Measurements from ENCODE around the gene SFXN5.
A peak's percentile ranks its signal among the peaks of the same experiment; 100 is the strongest.

Gene SFXN5

DNA sequence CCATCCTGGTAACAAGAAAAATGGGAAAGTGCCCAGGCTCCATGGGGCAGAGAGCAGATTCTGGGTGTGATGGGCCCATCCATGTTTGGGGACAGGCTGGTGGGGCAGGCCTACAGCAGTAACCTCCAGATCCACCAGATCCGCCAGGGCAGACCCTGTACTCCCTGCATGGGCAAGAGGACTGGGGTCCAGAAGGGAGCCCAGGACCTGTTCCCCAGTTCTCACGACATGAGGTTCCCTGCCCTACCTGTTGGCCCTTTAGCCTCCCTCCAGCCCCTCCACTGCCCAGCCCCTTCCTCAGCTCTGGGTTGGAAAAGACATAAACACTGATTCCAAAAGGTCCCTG is 115.5 kb downstream of the SFXN5 start:
- DNase-seq (ENCODE audit: low spot score): no peak

DNA sequence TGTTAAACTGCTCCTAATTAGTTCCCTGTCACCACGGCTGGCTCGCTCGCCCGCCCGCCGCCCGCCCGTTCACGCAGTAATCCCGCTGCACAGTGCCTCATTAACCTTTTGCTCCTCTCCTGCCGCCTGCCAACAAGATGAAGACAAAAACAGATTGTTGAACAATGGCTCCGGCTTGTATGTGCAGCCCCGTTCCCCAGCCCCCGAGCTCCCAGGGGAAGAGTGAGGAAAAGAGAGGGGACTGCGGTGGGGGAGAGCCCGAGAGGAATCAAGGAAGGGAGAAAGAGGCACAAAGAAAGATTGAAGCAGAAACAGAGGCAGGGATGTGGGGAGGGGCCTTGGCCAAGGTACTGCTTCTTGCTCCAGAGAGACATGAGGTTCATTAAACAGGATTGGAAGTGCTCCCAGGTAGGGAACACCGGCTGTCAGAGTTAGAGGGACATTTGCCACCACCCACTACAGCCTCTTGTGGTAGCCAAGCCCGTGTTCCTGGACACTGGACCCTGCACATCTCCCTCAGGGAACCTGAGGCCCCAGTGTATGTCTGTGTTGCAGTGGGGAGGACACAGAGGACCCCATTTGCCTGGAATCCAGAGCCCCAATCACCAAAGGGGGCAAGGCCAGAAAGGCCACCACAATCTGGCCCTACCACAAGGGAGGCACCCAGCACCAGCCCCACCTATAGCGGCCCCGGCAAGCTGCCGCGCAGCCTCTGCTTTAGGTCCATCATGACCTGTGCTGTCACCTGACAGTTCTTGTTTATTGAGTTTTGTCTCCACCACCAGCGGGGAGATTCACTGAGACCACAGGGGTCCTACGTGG is 116.1 kb downstream of the SFXN5 start:
- DNase-seq (ENCODE audit: low spot score): no peak

DNA sequence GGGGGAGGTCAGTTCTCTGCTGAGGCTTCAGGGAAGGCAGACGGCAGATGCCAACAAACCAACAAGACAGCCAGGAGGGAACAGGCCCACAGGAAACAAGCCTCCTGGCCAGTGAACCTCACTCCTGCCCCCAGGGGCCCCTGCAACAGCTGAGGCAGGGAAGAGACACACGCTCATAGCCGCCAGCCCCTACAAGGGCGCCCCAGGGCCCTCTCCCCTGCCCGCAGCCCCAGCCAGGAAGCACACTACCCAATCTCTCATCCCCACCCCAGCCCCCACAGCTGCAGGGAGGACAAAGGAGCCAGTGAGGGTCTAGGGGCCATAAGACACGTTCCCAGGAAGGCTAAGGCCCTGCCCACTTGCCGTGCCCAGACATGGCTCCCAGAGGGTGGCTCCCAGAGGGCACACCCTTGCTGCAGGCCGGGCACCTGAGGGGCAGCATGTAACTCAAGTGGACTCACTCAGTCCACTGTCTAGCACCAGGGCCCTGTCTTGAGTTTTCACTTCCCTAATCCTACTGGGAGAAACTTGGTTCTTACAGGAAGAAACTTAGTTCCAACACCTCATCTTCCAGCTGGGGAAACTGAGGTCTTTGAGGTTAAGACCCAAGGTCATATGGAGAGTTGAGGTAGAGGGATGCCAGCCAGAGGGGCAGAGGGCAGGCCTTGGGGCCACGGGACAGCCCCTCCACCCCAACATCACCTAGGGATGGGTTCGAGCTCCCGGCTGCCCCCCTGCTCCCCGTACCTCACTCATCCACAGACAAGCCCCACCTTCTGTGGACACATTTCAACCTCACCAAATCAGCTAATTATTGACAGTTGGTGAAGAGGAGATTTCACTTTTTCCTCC is 116.9 kb downstream of the SFXN5 start:
- no peak for DNase-seq (ENCODE audit: low spot score)

DNA sequence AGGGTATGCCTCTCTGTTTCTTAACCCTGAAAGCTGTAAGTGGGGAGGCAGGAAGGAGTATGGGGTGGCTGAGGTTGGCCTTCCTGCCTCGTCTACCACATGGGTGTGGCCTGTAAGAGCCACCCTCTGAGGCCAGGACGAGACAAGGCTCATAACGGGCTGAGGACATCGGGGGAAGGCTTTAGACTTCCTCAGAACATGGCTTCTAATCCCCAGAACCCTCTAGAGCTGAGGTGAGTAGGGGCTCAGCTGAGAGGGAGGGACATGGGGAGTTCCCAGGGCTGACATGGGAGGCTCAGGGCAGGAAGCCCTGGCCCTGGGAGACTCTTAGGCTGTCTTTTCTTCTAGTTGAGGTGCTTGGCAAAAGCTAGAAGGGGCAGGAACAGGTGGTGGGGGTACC is 117.5 kb downstream of the SFXN5 start:
- peak; percentile 22 for DNase-seq (ENCODE audit: low spot score)

DNA sequence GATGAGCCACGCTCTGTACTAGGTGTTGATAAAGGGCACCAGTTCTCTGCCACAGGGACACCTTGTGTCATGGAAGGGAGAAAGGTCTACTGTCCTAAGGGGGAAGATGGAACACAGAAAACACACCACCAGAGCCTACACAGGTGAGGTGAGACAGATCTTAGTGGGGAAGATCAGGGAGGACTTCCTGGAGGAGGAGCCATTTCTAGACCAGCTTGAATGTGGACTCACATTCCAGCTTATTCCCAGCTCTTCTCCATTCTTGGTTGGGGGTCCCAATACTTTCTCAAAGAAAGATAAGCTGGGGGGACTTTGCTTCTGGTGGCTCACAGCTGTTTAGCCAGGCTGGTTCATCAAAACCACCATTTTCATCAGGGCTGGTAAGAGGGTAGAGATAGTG is 118.0 kb downstream of the SFXN5 start:
- no peak for DNase-seq (ENCODE audit: low spot score)

DNA sequence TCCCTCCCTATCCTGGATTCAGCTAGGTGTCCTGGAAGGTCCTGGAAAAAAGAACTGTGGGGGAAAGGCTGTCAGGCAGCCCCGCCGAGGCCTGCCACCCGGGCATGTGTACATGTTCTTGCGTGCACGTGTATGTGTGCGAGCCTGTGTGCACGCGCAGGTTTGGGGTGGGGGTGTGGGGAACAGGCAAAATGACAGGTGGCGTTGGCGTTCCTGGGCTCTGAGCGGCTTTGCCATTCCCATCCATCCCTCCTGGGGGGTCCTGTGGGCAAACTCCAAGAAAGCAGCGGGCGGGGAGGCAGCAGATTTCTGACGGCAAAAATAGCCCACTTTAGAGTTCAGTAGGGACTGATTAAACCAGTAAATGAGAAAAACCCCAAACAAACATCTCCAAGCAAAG is 118.6 kb downstream of the SFXN5 start:
- DNase-seq (ENCODE audit: low spot score): no peak

DNA sequence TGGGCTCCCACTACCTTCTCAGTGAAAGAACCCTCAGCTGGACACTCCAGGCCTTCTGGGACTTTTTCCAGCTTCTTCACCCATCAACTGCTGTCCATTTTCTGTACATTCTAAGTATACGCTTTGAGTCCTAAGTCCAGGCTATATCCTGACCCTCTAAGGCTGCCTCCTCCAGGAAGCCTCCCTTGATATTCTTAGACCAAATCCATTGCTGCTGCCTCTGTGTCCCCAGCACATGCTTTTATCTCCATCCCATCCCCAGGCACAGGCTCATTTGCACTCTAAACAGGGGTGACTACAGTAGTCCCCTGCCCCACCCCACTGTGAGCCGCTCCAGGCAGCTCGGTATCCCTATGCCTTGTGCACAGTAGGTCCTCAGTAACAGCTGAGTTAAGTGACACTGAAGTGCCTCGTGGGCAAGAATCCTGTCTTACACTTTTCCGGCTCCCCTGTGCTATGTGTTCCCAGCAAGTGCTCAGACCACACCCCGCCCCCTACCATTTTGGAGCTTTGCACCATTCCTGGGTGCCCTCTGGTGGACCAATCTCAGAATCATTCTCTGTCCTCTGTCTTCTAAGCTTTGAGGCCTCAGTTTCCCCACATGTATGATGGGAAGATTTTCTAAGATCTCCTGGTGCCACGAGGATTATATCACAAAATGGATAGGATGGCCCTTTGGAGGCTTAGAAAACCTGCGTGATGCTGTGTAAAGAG is 119.2 kb downstream of the SFXN5 start:
- DNase-seq (ENCODE audit: low spot score): no peak

DNA sequence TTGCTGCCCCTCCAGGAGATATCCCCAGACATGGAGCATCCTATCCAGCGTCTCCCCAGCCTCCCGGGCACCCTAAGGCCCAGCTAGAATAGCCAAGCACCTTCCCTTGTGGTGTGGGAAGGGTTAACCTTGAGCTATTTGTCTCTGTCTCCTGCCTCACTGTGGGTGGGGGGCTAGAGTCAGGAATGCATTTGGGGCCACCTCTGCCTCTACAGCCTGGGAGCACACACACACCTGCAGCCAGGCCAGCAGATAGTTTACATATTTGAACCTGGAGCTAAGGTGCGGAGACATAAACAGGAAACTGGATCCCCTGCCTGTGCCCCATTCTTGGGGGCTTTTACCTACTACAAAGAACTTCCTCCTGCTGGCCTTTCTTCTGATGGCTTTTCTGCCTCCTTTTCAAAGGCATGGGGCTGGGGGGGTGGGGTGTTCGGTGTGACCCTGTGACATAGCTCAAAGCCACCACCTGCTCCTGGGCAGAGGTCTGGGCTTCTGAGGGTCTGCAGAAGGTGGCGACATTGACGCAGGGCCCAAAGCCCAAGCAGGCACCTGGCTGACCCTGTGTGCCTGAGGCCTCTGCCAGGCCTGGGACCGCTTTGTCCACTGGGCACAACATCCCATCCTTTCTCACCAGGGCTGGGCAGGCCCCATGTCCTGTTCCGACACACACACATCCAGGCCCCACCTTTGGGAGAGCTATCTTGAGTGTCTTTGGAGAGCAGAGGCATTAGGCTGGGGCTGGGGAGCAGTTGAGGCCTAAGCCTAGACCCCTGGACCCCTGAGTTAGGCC is 120.0 kb downstream of the SFXN5 start:
- DNase-seq (ENCODE audit: low spot score): no peak

DNA sequence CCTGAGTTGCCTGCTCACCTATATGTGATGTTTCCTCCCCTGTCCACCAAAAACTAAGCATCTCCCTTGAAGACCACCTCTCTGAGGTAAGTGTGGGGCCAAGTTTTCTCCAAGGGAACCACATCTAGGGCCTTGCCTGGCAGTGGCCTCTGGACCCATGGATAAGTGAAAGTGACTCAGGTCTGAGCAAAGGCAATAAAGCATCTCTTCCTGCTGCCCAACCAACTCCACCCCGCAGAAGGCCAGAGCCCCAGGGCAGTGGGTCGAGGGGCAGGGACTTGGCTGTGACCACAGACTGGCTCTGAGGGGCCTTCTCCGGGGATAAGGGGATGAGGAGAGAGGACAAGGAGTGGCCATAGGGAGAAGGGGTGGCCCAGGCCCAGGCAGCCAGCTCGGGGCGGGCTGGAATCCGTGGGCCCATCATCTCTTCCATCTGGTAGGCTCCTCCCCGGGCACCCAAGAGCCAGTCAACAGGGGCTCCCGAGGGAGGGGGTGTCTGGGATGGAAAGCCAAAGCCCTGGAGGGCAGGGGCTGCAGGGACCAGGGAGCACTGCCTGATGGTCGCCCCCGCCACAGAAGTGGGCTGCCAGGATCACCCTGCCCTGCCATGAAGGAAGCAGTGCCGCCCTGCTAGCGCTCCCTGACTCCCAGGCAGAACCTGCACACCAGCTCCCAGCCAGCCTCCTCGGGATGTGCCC is 120.8 kb downstream of the SFXN5 start:
- DNase-seq (ENCODE audit: low spot score): no peak

DNA sequence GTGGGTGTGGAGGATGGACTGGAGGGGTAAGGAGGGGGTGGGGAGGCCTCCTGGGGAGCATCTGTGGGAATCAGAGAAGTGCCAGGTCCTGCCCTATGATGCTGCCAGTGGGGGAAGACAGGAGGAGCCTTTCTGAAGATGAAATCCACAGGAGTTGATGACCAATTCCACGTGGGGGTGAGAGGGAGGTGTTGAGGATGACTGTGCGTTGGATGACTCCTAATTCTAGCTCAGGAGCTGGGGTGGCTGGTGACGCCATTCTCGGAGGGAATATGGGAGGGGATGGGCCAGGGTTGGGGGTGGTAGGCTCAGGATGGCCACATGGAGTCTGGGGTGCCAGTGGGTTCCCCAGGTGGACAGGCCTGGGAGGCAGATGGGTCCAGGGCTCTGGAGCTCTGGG is 121.9 kb downstream of the SFXN5 start:
- DNase-seq (ENCODE audit: low spot score): no peak

DNA sequence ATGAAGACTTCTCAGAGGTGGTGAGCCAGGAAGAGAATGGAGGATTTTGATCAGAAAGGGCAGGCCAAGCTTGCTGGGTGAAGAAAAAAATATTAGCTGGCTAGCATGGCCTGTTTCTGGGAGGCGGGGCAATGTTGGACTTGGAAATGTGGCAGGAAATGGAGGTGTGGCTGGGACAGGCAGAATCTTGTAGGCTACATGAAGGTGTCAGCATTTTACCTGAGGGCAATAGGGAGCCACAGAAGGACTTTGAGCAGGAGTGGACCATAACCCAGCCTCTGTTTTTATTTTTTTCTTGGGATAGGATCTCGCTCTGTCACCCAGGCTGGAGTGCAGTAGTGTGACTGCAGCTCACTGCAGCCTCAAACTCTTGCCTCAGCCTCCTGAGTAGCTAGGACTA is 122.5 kb downstream of the SFXN5 start:
- no peak for DNase-seq (ENCODE audit: low spot score)

DNA sequence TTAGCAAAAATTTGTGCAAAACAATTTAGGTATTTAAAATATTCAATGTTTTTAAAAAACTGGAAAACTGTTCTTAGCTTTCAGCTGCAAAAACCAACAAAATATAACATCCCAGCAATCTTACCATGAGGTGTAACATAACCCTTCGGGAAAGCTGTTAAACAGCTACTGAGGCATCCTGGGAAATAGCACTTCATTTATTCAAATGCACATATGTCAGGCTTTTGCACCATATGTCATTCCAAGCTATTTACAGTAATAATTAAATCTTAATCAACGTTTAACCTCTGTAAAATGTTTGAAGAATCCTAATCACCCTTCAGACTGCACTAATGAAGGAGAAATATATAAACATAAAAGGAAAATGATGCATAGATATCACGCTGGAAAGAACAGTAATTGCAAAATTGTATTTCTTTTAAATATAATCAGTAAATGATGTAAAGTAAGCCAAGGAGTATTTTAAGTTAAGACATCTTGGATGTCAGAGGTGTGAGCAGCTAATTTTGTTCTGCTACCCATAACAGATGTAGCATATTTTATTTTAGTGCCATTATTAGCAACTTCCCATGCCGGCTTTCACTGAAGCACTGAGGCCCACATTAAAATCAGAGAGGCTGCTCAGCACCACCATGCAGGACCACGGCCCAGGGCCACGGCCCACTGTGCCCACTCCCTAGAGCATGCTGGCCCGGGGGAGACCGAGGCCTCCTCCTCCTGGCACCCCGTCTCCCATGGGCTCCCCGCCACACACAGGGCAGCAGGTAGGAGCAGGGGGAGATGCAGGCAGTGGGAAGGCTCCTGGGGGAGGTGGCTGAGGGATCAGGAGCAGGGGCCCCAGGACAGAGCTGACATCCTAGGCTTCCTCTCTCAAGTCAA is 123.3 kb downstream of the SFXN5 start:
- no peak for DNase-seq (ENCODE audit: low spot score)

DNA sequence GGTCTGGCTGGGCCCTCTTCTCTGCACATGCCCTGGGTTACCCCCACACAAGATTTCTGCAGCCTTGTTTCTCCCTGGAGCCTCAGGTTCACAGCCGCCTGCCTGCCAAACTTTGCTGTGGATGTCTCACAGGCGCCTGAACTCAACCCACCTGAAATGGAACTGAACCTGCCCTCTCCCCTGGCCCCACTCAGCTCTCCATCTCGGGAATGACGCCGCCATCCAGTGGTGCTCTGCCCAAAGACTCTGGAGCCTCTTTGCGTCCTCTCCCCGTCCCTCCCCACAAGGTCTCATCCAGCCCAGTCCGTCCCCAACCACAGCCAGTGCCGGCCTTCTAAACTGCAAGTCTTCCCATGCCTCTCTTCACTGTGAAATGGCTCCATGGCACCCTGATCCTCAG is 125.0 kb downstream of the SFXN5 start:
- no peak for DNase-seq (ENCODE audit: low spot score)

DNA sequence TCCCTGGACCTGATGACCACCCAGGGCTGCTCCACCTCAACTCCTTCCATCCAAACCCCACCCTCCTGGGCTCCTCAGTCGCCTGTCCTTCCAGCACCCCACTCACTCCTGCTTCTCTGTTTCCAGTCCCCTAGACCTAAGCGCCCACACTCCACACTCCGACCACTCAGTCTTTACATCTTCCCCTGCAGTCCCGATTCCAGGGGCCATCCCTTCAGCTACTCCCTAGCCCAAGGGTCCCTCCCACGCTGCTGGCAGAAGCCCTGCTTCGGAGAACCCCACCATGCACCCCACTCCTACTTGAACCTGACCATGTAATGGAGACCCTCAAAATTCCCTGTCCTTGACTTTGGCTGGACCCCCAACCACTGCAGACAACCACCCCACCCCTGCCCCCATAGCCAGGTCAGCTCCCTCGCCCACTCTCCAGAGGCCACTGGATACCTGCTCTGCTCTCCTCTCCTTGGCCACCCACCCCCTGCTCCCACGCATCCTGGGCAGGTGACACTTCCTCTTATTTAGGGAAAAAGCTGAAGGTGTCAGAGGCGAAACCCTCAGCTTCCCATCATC is 126.0 kb downstream of the SFXN5 start:
- no peak for DNase-seq (ENCODE audit: low spot score)

DNA sequence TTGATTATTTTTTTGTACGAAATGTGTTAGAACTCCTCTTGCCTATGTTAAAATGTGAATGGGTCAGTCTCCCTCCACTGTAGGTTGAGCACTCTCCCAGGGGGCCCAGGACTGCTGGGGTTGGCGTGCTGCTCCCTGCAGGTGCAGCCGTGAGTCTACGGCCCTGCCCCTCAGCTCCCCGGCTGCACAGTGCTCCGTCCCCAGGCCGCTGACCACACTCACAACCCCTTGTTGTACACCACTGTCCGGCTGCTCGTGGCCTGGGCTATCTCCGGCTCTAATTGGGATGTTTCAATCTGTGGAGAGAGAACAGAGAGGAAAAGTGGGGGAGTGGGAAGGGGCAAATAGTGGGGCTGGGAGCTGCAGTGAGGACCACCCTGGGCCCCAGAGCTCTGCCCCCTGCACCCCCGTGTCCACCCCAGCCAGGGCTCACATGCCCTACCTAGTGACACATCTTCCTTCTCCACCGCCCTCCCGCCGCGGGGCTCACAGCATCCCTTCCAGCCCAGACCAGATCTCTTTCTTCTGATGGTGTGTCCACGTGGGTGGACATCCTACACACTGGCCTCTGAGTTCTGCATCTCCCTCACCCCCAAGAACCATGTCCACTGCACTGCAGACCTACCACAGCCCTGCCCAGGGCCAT is 126.6 kb downstream of the SFXN5 start:
- no peak for DNase-seq (ENCODE audit: low spot score)

DNA sequence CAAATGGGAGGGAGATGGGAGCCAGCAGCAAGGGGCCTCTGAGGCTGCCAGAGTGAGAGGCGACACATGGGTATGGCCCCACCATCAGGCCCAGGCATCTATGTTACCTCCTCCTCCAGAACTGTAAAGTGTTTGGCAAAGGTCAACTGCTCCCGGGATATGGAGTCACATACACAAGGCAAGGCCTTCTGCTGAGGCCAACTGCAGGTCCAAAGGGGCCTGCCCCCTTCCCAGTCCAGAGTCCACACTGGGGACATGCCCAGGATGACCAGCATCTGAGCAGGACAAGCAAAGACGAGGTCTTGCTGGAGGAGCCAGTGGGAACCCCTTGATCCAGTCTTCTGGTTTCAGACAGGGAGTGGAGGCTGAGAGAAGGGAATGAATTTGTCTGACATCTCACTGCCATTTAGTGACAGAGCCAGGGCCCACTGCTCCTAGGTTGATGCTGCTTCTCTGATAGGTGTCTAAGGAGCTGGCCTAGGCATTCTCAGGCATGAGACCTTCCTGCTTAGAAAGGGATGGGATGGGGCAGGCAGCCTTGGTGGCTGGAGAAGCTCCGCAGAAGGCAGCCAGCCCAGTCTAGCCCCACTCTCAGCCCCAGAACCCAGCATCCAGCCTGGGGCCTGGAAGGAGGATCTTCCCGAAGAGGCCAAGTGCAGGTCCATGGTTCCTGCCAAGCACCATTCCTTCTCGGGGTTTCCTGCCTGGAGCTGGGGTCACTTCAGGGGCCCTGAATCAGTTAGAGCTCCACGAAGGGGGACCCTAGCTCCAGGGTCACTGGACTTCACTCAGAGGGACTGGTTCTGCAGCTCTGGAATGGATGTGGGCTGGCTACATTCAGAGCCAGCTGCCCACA is 127.7 kb downstream of the SFXN5 start:
- DNase-seq (ENCODE audit: low spot score): no peak

DNA sequence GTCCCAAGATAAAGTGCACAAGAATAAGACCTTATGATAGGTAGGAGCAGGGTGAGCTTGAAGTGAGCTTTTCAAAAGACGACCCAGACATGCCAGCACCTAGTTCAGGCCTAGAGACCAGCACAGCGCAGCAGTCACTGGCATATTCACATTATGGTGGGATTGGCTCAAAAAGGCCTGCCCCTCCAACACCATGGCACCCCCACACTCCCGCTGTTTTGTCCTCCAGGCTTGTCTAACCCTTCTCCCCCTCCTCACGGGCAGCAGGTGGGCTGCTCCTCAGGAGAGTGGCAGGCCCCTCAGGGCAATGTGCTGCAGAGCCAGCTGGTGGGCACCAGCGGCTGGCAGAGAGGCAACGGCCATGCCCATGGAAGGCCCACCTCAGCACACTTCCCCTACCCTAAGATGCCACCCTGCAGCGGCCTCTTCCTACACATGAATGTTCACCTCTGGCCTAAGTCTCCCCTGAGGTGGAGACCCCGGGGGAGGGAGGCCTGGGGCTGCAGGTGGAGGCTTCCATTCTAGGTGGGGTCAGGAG is 128.6 kb downstream of the SFXN5 start:
- DNase-seq (ENCODE audit: low spot score): no peak

DNA sequence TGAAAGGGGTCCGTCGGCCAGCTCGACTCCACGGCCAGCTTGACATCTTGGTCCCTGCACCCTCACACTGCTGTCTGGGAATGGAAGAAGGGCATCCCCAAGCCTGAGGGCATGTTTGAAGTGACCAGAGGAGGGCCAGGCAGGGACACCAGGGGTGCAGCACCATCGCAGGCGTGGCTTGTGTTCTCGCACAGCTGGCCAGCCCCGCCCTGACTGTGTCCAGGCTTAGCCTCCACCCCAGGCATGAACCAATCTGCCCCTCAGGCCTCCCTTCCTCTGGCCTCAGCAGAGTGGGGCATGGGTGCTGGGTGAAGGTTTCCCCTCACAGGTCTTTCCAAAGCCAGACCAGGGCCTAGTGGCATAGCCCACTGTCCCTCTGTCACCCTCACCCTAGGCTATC is 129.2 kb downstream of the SFXN5 start:
- no peak for DNase-seq (ENCODE audit: low spot score)

Measured in activated CD4-positive, alpha-beta T cell treated with anti-CD3 and anti-CD28 coated beads, Interleukin-2, Interleukin-4, amounts not matched to agents 100 ng/mL and 50 ng/mL, durations not matched to agents 16 hours and 8 hours (primary cell).